GM19463 (cell line): ENCODE data around the gene SLC49A4.

Experiments used
- ATAC-seq: cut with Tn5 transposase; IDR thresholded peaks from one replicate; pipeline ENCODE4 v1.9.1; 2021; ENCODE audit warnings: mild to moderate bottlenecking, moderate library complexity; ENCODE audit not compliant: unreplicated experiment

The SLC49A4 gene

GRCh38 chr3:122927726-122928125, 132.9 kb downstream of the SLC49A4 start:
- ATAC-seq, result no peak

- ATAC-seq, result no peak
These were observed 133.7 kb downstream of the SLC49A4 start for GRCh38 chr3:122928396-122929187.

GRCh38 chr3:122929188-122930062, 134.6 kb downstream of the SLC49A4 start:
- no peak for ATAC-seq

GRCh38 chr3:122930063-122930997, 135.5 kb downstream of the SLC49A4 start:
- ATAC-seq, result no peak
